ENCODE measurements around the gene SAE1.

Gene SAE1

DNA sequence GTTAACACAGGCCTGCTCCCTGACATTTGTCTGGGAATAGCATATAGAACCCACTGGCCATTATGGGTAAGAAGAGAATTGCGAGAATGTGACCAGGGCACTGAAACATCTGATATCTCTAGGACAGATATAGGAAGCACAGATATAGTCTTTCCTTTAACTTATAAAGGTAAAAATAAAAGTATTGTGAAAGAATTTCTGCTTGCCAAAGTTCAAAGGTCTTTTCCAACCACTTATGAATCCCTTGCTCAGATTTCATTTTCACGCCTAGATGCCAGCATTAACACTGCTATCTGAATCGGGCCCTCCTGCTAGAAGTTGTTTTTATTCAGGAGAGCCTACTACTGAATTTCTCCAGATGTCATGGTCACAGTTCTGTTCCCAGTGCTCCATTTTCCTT lies 72.6 kb downstream of the SAE1 start:
- DNase-seq (ENCODE audit: low read depth, low spot score) = no peak
- H3K4me3 ChIP-seq (ENCODE audit: low read depth, low read length) = no peak overlapping the region
- TF ChIP-seq CTCF (IDR thresholded peaks at IDR 0.05; ENCODE audit: low read depth, low read length) = no peak
- in situ Hi-C loops (cut with HindIII; ENCODE audit: low sequenced_read_pairs) = no loop called here

DNA sequence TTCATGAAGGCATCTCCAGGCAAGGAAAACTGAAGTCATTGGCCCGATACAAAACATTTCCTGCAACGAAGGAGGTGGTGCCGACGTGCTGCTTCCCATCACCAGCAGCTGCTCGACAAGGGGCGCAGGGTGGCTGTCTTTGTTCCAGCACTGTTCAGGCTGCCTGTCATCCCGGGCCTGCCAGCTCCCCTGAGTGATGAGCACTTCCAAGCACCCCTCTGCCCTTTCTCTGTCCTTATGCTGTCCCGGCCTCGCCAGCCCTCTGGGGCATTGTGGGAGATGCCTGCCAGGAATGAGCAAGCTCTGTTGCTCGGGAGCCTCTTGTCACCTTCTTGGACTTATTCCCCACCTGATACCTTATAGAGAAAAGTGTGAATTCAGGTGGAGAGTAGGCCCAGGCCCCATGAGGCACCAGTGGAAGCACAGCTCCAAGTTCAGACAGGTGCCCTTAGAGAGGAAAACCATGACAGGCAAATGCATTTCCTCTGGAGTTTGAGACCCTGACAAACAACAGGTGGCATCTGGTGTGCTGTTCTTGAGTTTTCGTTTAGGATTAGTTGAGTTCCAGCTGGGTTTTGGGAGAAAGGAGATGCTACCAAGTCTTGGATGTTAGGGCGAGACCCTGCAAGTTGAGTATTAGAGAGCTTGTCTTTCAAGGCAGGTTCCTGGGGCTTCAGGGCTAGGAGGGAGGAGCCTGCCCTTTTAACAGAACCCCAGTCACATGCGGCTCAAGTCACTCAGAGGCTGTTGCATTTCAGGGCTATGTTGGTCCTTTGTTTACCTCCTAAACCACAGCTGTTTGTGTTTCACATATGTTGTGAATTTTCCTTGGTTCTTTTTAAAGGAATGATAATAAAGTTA lies 78.9 kb downstream of the SAE1 start:
- H3K4me3 ChIP-seq (ENCODE audit: low read depth, low read length) = no peak overlapping the region
- no peak for DNase-seq (ENCODE audit: low read depth, low spot score)
- no peak for TF ChIP-seq CTCF (IDR thresholded peaks at IDR 0.05; ENCODE audit: low read depth, low read length)
- in situ Hi-C loops (cut with HindIII; ENCODE audit: low sequenced_read_pairs) = no loop called here

GRCh38 chr19:47210180-47210490 lies 79.5 kb downstream of the SAE1 start:
- TF ChIP-seq CTCF (IDR thresholded peaks at IDR 0.05; ENCODE audit: low read depth, low read length) = no peak
- in situ Hi-C loops (cut with HindIII; ENCODE audit: low sequenced_read_pairs) = no loop called here

GRCh38 chr19:47210689-47211316 lies 80.2 kb downstream of the SAE1 start:
- DNase-seq (ENCODE audit: low read depth, low spot score) = peak; percentile 82
- TF ChIP-seq CTCF (IDR thresholded peaks at IDR 0.05; ENCODE audit: low read depth, low read length) = peak; percentile 80
- H3K4me3 ChIP-seq (ENCODE audit: low read depth, low read length) = no peak overlapping the region
- in situ Hi-C loops (cut with HindIII; ENCODE audit: low sequenced_read_pairs) = no loop called here

More at GRCh38 chr19:47210180-47210490, 79.5 kb downstream of the SAE1 start:
- no peak overlapping the region for H3K4me3 ChIP-seq (ENCODE audit: low read depth, low read length)
- no peak for DNase-seq (ENCODE audit: low read depth, low spot score)

- in situ Hi-C loops (cut with HindIII; ENCODE audit: low sequenced_read_pairs) = no loop called here
- H3K4me3 ChIP-seq (ENCODE audit: low read depth, low read length) = no peak overlapping the region
- no peak for DNase-seq (ENCODE audit: low read depth, low spot score)
- no peak for TF ChIP-seq CTCF (IDR thresholded peaks at IDR 0.05; ENCODE audit: low read depth, low read length)
These were observed 84.9 kb downstream of the SAE1 start for GRCh38 chr19:47215581-47215980.

- H3K4me3 ChIP-seq (ENCODE audit: low read depth, low read length) = no peak overlapping the region
- DNase-seq (ENCODE audit: low read depth, low spot score) = no peak
- in situ Hi-C loops (cut with HindIII; ENCODE audit: low sequenced_read_pairs) = no loop called here
- TF ChIP-seq CTCF (IDR thresholded peaks at IDR 0.05; ENCODE audit: low read depth, low read length) = no peak
These were observed 90.6 kb downstream of the SAE1 start for GRCh38 chr19:47221080-47221841.
